ENCODE results near the gene APOB. TPM values are rescaled to one million over a fixed set of nuclear protein-coding genes. Genes with fewer than 3 reads are reported as not detected.

Gene APOB
- total and polyA plus RNA-seq, 2 of the 13 experiments (the other 11 are each of a cell fraction or from before 2014, with no cell fraction given): 1,569 to 2,515 TPM

DNA sequence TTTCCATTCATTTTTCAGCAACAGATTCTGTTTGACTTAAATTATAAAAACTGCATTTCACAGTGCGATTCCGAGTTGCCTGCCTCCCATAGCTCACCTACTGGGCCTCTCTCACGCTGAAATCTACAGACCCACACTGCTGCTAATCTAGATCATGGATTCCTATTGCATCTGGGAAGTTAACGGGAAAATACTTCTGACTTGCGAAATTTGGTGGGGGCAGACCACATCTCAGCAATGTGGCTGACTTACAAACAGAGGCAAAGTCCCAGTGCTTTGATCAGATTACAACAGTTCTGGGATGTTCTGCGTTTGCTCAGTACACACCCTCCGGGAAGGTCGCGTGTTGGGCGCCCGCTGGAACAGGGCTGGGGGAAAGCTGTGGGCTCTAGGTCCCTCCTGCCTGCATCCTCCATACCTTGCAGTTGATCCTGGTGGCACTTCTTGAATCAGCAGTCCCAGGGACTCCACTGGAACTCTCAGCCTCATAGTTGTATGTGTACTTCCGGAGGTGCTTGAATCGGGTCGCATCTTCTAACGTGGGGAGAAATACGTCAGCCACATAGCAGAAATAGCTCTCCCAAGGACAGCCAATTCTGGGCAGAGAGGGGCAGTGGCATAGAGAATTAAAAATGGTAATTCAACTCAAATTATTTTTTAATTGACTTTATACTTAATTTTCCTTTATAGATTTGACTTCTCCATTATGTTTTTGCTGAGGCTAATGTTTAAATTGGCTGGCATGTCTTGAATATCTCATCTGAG, 1.7 kb downstream of the APOB start (continued):
- TF ChIP-seq CHCHD3 (CRISPR knock-in tag; IDR thresholded peaks at IDR 0.05) (peak; percentile 72; the same call in 1 of the 2 replicates), SETDB1 (CRISPR knock-in tag; IDR thresholded peaks at IDR 0.05; ENCODE audit: borderline replicate concordance) (no peak), TMF1 (CRISPR knock-in tag; IDR thresholded peaks at IDR 0.05; ENCODE audit: low read depth) (peak; percentile 27; the same call in 1 of the 2 replicates), ZNF572 (CRISPR knock-in tag; IDR thresholded peaks at IDR 0.05) (0 out of 2 replicates have a peak, but pooled peaks have one; percentile 28), SNRNP70 (IDR thresholded peaks at IDR 0.05; ENCODE audit: low read depth, low read length) (no peak)

DNA sequence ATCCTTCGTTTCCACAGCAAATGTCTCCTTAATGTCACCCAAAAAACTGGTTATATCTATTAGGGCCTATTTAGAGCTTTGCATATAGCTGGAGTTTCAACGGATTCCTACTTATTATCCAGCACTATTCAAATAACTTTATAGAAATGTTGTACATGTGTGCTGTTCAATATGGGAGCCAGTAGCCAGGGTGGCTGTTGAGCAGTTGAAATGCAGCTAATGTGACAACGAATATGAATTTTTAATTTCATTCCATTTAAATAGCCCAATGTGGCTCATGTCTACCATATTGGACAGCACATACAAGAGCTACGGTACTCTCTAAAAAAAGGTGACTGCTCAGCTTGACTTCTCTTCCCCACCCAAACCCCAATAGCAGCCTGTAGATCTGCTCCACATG, 2.4 kb downstream of the APOB start:
- H3K4me1 ChIP-seq (ENCODE audit: insufficient read depth, low read length): peaks cover 76% of the 10 kb centered on the region
- peaks cover 37 to 66% of the 10 kb centered on the region in 2 experiments for H3K36me3 ChIP-seq (replicated peaks in 1 of 2; ENCODE audit: control insufficient read depth in 1 of 2, insufficient read depth in 2 of 2, low read length in 2 of 2)
- in situ Hi-C loops (cut with HindIII; ENCODE audit: extremely low pct_ligation_motif_present, low pct_unique_long_range_greater_than_20kb): loop anchor here (5.0 kb wide), 1 partner anchor 76 kb away; no protein-coding TSS in a partner anchor
- H3K9ac ChIP-seq (ENCODE audit: insufficient read depth, low read depth, low read length): peak overlapping the region; percentile 98
- intact Hi-C loops (cut with micrococcal nuclease; ENCODE audit: unreplicated experiment): no loop called here
- H3K27me3 ChIP-seq (ENCODE audit: control insufficient read depth in 1 of 2, insufficient read depth in 2 of 2, low read length in 2 of 2): no peaks in the 10 kb centered on the region; a peak in 1 of 5 replicates
- H3K79me2 ChIP-seq (ENCODE audit: insufficient read depth, low read length): peaks cover 87% of the 10 kb centered on the region
- ChIA-PET POLR2A (interaction anchor here (0.8 to 13.2 kb wide), 20 partner anchors 9 to 120 kb away, joined by 3 to 317 read pairs (median 8); no protein-coding TSS in a partner anchor), CTCF (ENCODE audit: low intra/inter-chr PET ratio, low total read pairs) (interaction anchor here (2.1 to 4.7 kb wide), 2 partner anchors 76 to 124 kb away, joined by 13 to 92 read pairs; no protein-coding TSS in a partner anchor)
- DNase-seq (ENCODE audit: low spot score): no peak
- no TSS peak for BruUV-seq (replicated peaks)
- no peaks in the 10 kb centered on the region for H3K9me3 ChIP-seq (ENCODE audit: low read length)
- no peak overlapping the region for H2AFZ ChIP-seq (ENCODE audit: low read length)
- 2% methylated on average over 4 of the region's 4 CpGs for WGBS (ENCODE audit: low lambda C conversion rate)
- peak overlapping the region; percentile 99 for H3K27ac ChIP-seq (ENCODE audit: extremely low read length, insufficient read depth, low read length)
- H3K4me3 ChIP-seq (replicated peaks in 1 of 3; ENCODE audit: insufficient read depth in 1 of 3, low read depth in 2 of 3, low read length in 3 of 3): peak overlapping the region; percentile 88 to 96 (median 91)
- no peak for ATAC-seq
- H4K20me1 ChIP-seq (ENCODE audit: insufficient read depth, low read length): peaks cover 69% of the 10 kb centered on the region
- H3K4me2 ChIP-seq (ENCODE audit: low read depth, low read length): peak overlapping the region; percentile 93
- FAIRE-seq: no peak
- TF ChIP-seq CCAR2 (optimal IDR thresholded peaks at IDR 0.05; ENCODE audit: low read depth, low read length) (no peak), POLR2AphosphoS5 (IDR thresholded peaks at IDR 0.05; ENCODE audit: low read depth, low read length) (no peak), FOXK2 (IDR thresholded peaks at IDR 0.05) (no peak), RCOR2 (CRISPR knock-in tag; IDR thresholded peaks at IDR 0.05) (no peak), AGO2 (optimal IDR thresholded peaks at IDR 0.05; ENCODE audit: low read depth, low read length) (peak; percentile 87), CBFB (CRISPR knock-in tag; IDR thresholded peaks at IDR 0.05) (no peak), ZSCAN29 (CRISPR knock-in tag; conservative IDR thresholded peaks at IDR 0.05) (no peak), NCOA5 (CRISPR knock-in tag; IDR thresholded peaks at IDR 0.05) (no peak), NFE2L1 (CRISPR knock-in tag; IDR thresholded peaks at IDR 0.05; ENCODE audit: borderline replicate concordance) (no peak), XRCC5 (optimal IDR thresholded peaks at IDR 0.05; ENCODE audit: low read length) (no peak)
- TF ChIP-seq, protein P1, sequence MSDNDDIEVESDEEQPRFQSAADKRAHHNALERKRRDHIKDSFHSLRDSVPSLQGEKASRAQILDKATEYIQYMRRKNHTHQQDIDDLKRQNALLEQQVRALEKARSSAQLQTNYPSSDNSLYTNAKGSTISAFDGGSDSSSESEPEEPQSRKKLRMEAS (IDR thresholded peaks at IDR 0.05): no peak
- TF ChIP-seq, protein P2, sequence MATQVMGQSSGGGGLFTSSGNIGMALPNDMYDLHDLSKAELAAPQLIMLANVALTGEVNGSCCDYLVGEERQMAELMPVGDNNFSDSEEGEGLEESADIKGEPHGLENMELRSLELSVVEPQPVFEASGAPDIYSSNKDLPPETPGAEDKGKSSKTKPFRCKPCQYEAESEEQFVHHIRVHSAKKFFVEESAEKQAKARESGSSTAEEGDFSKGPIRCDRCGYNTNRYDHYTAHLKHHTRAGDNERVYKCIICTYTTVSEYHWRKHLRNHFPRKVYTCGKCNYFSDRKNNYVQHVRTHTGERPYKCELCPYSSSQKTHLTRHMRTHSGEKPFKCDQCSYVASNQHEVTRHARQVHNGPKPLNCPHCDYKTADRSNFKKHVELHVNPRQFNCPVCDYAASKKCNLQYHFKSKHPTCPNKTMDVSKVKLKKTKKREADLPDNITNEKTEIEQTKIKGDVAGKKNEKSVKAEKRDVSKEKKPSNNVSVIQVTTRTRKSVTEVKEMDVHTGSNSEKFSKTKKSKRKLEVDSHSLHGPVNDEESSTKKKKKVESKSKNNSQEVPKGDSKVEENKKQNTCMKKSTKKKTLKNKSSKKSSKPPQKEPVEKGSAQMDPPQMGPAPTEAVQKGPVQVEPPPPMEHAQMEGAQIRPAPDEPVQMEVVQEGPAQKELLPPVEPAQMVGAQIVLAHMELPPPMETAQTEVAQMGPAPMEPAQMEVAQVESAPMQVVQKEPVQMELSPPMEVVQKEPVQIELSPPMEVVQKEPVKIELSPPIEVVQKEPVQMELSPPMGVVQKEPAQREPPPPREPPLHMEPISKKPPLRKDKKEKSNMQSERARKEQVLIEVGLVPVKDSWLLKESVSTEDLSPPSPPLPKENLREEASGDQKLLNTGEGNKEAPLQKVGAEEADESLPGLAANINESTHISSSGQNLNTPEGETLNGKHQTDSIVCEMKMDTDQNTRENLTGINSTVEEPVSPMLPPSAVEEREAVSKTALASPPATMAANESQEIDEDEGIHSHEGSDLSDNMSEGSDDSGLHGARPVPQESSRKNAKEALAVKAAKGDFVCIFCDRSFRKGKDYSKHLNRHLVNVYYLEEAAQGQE (IDR thresholded peaks at IDR 0.05; ENCODE audit: borderline replicate concordance in 1 of 2, low read depth in 1 of 2, low read length in 2 of 2): no peak

Data from HepG2 (cell line).